Tibial artery (tissue), 4 donors: ENCODE measurements around the gene RBP5.
A peak's percentile ranks its signal among the peaks of the same experiment; 100 is the strongest.

Experiments
- DNase-seq, 2 donors: peaks; one replicate each; pipeline ENCODE4 v3.0.0-alpha.2; 2019
- H3K27ac ChIP-seq, 2 donors: fragments of 200-600 bp; sonication (generic) in 1 of 2; 1 replicate in 1 of 2; 2 replicates in 1 of 2; pipeline ENCODE4 v1.5.1; 2018 to 2019; ENCODE audit warnings: mild to moderate bottlenecking in 1 of 2
- H3K27me3 ChIP-seq, 2 donors: fragments of 200-600 bp; sonication (generic) in 1 of 2; one replicate each; pipeline versions ENCODE4 v1.5.1 to v1.6.0; 2016 to 2019
- H3K36me3 ChIP-seq, 3 donors: fragments of 200-600 bp; sonication (generic) in 2 of 3; one replicate each; pipeline ENCODE4 v1.5.1; 2016 to 2019; ENCODE audit warnings: mild to moderate bottlenecking in 2 of 3
- H3K4me1 ChIP-seq, 4 donors: fragments of 200-600 bp; sonication (generic) in 2 of 4; 1 replicate in 3 of 4; 2 replicates in 1 of 4; pipeline ENCODE4 v1.5.1; 2016 to 2019
- H3K4me3 ChIP-seq, 2 donors: fragments of 200-600 bp; sonication (generic) in 1 of 2; 1 replicate in 1 of 2; 2 replicates in 1 of 2; pipeline ENCODE4 v1.5.1; 2018 to 2019; ENCODE audit warnings: mild to moderate bottlenecking in 2 of 2
- H3K9me3 ChIP-seq, 3 donors: fragments of 200-600 bp; sonication (generic) in 1 of 3; one replicate each; pipeline ENCODE4 v1.5.1; 2016 to 2019
- intact Hi-C: fragments of 100-400 bp; cut with DNase I; formaldehyde crosslinking; loops from one replicate; pipeline ENCODE4 v1.15.0; 2023; ENCODE audit warnings: low total_unique reads
- TF ChIP-seq, protein P1 (sequence below), 2 experiments: fragments of 200-600 bp in 1 of 2; fragments of 450-650 bp in 1 of 2; IDR thresholded peaks; one replicate each; pipeline ENCODE4 v1.5.1; 2017 to 2019; ENCODE audit warnings: antibody characterized with exemption in 2 of 2, mild to moderate bottlenecking in 1 of 2, moderate library complexity in 1 of 2

The RBP5 gene

DNA sequence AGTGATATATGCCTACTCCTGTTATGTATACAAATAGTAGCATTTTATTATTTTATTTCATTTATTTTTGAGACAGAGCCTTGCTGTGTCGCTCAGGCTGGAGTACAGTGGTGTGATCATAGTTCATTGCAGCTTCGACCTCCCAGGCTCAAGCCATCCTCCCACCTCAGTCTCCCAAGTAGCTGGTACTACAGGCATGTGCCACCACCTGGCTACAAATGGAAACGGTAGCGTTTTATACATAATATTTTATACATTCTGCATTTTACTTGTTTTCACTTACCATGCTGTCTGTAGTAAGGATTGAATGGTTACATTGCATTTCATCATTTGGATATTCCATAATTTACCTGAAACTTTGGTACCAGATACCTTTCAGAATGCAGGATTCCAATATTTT is 50.5 kb downstream of the RBP5 start:
- intact Hi-C loops = no loop called here
- H3K9me3 ChIP-seq = no peaks in the 10 kb centered on the region
- H3K27ac ChIP-seq = peak overlapping the region in 1 of 2 donors; percentile 82

DNA sequence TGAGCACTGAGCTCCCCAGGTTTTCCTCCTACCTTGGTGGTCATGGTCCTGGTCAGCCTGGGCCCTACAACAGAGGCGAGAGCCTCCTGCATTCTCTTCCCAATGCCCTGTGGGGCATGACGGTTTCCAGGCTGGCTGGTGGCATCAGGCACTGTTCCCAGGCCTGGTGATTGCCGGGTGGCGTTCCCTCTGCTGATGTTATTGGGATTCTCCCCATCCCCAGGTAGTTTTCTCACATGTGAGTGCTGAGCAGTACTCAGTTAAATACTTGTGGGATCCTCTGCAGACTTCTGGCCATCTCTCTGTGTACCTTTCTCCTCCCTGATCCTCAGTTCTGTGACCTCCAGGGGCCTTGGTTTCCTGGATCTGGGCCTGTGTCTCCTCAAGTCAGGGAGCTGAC is 52.2 kb downstream of the RBP5 start:
- no peak overlapping the region for H3K4me3 ChIP-seq
- DNase-seq = no peak
- no peak overlapping the region for H3K27ac ChIP-seq
- no peaks in the 10 kb centered on the region for H3K27me3 ChIP-seq
- peaks cover 8 to 12% (median 11%) of the 10 kb centered on the region in 3 donors for H3K36me3 ChIP-seq
- no peaks in the 10 kb centered on the region for H3K9me3 ChIP-seq
- intact Hi-C loops = no loop called here
- peaks cover 0 to 25% (median 13%) of the 10 kb centered on the region in 4 donors for H3K4me1 ChIP-seq
- TF ChIP-seq, protein P1, sequence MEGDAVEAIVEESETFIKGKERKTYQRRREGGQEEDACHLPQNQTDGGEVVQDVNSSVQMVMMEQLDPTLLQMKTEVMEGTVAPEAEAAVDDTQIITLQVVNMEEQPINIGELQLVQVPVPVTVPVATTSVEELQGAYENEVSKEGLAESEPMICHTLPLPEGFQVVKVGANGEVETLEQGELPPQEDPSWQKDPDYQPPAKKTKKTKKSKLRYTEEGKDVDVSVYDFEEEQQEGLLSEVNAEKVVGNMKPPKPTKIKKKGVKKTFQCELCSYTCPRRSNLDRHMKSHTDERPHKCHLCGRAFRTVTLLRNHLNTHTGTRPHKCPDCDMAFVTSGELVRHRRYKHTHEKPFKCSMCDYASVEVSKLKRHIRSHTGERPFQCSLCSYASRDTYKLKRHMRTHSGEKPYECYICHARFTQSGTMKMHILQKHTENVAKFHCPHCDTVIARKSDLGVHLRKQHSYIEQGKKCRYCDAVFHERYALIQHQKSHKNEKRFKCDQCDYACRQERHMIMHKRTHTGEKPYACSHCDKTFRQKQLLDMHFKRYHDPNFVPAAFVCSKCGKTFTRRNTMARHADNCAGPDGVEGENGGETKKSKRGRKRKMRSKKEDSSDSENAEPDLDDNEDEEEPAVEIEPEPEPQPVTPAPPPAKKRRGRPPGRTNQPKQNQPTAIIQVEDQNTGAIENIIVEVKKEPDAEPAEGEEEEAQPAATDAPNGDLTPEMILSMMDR (IDR thresholded peaks at IDR 0.05) = no peak

More for the DNA sequence above, 50.5 kb downstream of the RBP5 start:
- Histone ChIP-seq H3K4me3 (no peak overlapping the region), H3K27me3 (no peaks in the 10 kb centered on the region), H3K36me3 (peaks cover 25 to 29% (median 28%) of the 10 kb centered on the region in 3 donors), H3K4me1 (peaks cover 0 to 25% (median 13%) of the 10 kb centered on the region in 4 donors)
- TF ChIP-seq, protein P1 (IDR thresholded peaks at IDR 0.05) = no peak
- no peak for DNase-seq

DNA sequence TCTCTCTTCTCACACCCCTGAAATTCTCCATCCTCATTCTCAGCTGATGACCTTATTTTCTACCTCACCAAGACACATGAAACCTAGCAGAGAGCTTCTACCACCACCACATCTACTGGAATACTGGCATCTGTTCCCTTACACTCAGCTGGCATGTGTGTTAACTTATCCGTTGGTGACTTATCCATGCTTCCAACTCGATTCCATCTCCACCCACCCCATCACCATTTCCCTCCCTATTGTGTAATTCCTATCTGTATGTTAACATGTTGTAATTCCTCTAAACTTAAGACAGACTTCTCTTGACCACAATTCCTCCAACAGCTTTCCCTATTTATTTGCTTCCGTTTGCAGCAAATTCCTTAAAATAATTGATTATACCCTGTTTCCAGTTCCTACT is 52.8 kb downstream of the RBP5 start:
- peaks cover 5 to 7% (median 5%) of the 10 kb centered on the region in 3 donors for H3K36me3 ChIP-seq

DNA sequence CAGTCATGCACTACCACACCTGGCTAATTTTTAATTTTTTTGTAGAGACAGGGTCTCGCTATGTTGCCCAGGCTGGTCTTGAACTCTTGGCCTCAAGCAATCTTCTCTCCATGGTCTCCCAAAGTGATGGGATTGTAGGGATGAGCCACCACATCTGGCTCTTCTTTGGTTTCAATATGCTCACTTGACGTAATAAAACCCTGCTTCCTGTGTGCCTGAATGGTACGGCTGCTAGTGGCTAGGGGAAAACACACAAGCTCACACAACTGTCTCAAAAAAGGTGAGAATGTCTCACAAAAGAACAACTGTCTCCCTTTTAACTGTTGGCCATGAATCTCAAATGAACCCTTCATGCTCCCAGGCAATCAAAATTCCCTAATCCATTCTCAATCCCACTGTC is 53.2 kb downstream of the RBP5 start:
- no peak overlapping the region for H3K4me3 ChIP-seq
- peaks cover 1 to 5% (median 5%) of the 10 kb centered on the region in 3 donors for H3K36me3 ChIP-seq
- intact Hi-C loops = no loop called here
- no peaks in the 10 kb centered on the region for H3K27me3 ChIP-seq
- H3K9me3 ChIP-seq = no peaks in the 10 kb centered on the region
- peaks cover 0 to 19% (median 9%) of the 10 kb centered on the region in 4 donors for H3K4me1 ChIP-seq
- DNase-seq = no peak
- H3K27ac ChIP-seq = no peak overlapping the region
- TF ChIP-seq, protein P1 (IDR thresholded peaks at IDR 0.05) = no peak

More for the DNA sequence above, 52.8 kb downstream of the RBP5 start:
- no peak for DNase-seq
- TF ChIP-seq, protein P1 (IDR thresholded peaks at IDR 0.05) = no peak
- Histone ChIP-seq H3K4me1 (peaks cover 0 to 23% (median 11%) of the 10 kb centered on the region in 4 donors), H3K27me3 (no peaks in the 10 kb centered on the region), H3K9me3 (no peaks in the 10 kb centered on the region), H3K27ac (no peak overlapping the region), H3K4me3 (no peak overlapping the region)
- intact Hi-C loops = no loop called here

DNA sequence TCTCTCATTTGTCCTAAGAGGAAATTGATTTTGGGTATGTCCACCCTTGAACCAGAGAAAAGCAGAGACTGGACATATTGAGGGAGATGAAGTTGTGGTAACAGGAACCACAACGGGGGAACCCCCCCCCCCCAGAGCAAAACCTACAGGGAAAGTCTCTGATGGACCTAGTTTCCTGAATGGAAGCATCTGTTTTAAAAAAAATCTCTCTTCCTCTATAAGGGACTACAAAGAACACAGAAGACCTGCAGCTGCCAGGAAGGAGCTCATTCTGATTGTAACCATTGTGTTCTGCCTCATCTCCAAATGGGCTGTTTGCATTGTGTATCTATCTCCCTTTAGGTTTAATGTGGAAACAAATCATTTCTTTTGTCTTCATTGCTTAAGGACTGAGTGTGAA is 54.7 kb downstream of the RBP5 start:
- intact Hi-C loops = no loop called here
- Histone ChIP-seq H3K27ac (no peak overlapping the region), H3K4me3 (no peak overlapping the region), H3K36me3 (peaks cover 0 to 19% (median 19%) of the 10 kb centered on the region in 3 donors), H3K4me1 (peaks cover 0 to 6% (median under 1%) of the 10 kb centered on the region in 4 donors), H3K27me3 (no peaks in the 10 kb centered on the region), H3K9me3 (no peaks in the 10 kb centered on the region)
- TF ChIP-seq, protein P1 (IDR thresholded peaks at IDR 0.05) = no peak
- no peak for DNase-seq
